ENCODE data around the gene CPLANE1. TPM values are rescaled to one million over a fixed set of nuclear protein-coding genes. Genes with fewer than 3 reads are reported as not detected.
"Not testable (repeated sequence)": the region's sequence is repeated elsewhere in the genome, so short reads cannot be mapped to it uniquely, and the experiment has no call there.

CPLANE1 gene
- polyA plus RNA-seq, 1 donor (not counting 4 experiments of a cell fraction or from before 2014, with no cell fraction given): 9.2 TPM

DNA sequence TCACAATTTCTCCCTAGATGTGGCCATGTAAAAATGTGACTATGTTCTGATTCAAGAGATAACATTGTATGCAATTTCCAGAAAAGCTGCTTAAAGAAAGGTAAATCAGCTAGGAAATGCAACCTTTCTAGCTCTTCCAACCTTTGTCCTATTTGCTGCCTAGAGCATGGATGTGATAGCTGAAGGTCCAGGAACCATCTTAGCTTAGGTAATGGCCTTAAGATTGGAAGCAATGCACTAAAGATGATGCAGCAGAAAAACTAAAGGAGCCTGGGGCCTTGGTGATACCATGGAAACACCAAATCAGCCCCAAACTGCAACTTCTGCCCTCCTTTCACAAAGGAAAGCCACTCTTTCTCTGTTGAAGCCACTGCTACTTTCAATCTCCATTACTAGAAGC is 27.0 kb downstream of the CPLANE1 start:
- Histone ChIP-seq H3K9me1 (ENCODE audit: control insufficient read depth, extremely low read depth, insufficient read depth, low read length) (no peaks in the 10 kb centered on the region), H3K4me1 (ENCODE audit: control insufficient read depth, extremely low read depth, insufficient read depth, low read length) (no peaks in the 10 kb centered on the region), H3K27ac (ENCODE audit: control insufficient read depth, insufficient read depth, low read length) (no peak overlapping the region), H4K20me1 (ENCODE audit: control insufficient read depth, extremely low read depth, insufficient read depth, low read length) (no peaks in the 10 kb centered on the region), H3K9ac (ENCODE audit: control insufficient read depth, extremely low read depth, insufficient read depth, low read length) (no peak overlapping the region), H2AFZ (ENCODE audit: control insufficient read depth, low read length) (no peak overlapping the region), H3K4me3 (ENCODE audit: control insufficient read depth in 2 of 3, extremely low read depth in 1 of 3, insufficient read depth in 2 of 3, low read depth in 1 of 3, low read length in 3 of 3) (no peak overlapping the region), H3K9me3 (ENCODE audit: control insufficient read depth, low read depth, low read length) (no peaks in the 10 kb centered on the region), H3K36me3 (ENCODE audit: control insufficient read depth in 2 of 2, extremely low read depth in 1 of 2, insufficient read depth in 2 of 2, low read length in 2 of 2) (peaks cover 5 to 6% of the 10 kb centered on the region in 2 experiments), H3K27me3 (ENCODE audit: control insufficient read depth, extremely low read depth, insufficient read depth, low read length) (no peaks in the 10 kb centered on the region), H3K79me2 (ENCODE audit: control insufficient read depth, insufficient read depth, low read length) (no peaks in the 10 kb centered on the region), H3K4me2 (ENCODE audit: control insufficient read depth, extremely low read depth, insufficient read depth, low read depth, low read length) (no peak overlapping the region)
- no peak for FAIRE-seq
- dilution Hi-C loops (cut with MboI; ENCODE audit: extremely low pct_ligation_motif_present, low sequenced_read_pairs): no loop called here
- TF ChIP-seq, protein P1, sequence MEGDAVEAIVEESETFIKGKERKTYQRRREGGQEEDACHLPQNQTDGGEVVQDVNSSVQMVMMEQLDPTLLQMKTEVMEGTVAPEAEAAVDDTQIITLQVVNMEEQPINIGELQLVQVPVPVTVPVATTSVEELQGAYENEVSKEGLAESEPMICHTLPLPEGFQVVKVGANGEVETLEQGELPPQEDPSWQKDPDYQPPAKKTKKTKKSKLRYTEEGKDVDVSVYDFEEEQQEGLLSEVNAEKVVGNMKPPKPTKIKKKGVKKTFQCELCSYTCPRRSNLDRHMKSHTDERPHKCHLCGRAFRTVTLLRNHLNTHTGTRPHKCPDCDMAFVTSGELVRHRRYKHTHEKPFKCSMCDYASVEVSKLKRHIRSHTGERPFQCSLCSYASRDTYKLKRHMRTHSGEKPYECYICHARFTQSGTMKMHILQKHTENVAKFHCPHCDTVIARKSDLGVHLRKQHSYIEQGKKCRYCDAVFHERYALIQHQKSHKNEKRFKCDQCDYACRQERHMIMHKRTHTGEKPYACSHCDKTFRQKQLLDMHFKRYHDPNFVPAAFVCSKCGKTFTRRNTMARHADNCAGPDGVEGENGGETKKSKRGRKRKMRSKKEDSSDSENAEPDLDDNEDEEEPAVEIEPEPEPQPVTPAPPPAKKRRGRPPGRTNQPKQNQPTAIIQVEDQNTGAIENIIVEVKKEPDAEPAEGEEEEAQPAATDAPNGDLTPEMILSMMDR (optimal IDR thresholded peaks at IDR 0.05 in 1 of 3, IDR thresholded peaks at IDR 0.05 in 1 of 3, conservative IDR thresholded peaks at IDR 0.05 in 1 of 3; ENCODE audit: extremely low read depth in 1 of 3, insufficient read depth in 2 of 3, low read length in 3 of 3): no peak
- TF ChIP-seq EZH2 (IDR thresholded peaks at IDR 0.05; ENCODE audit: low read length): no peak
- DNase-seq (ENCODE audit: low read depth, low spot score): no peak

DNA sequence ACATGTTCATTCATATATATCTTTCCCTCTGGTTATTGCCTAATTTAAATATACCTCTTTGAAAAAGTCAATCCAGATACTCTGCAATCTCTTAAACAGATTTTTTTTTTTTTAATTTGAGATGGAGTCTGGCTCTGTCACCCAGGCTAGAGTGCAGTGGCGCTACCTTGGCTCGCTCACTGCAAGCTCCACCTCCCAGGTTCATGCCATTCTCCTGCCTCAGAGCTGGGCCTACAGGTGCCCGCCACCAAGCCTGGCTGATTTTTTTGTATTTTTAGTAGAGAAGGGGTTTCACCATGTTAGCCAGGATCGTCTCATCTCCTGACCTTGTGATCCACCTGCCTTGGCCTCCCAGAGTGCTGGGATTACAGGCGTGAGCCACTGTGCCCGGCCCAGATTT is 28.8 kb downstream of the CPLANE1 start:
- H3K9ac ChIP-seq (ENCODE audit: control insufficient read depth, extremely low read depth, insufficient read depth, low read length); H3K79me2 ChIP-seq (ENCODE audit: control insufficient read depth, insufficient read depth, low read length); H3K4me1 ChIP-seq (ENCODE audit: control insufficient read depth, extremely low read depth, insufficient read depth, low read length); H3K4me3 ChIP-seq (ENCODE audit: control insufficient read depth in 2 of 3, extremely low read depth in 1 of 3, insufficient read depth in 2 of 3, low read depth in 1 of 3, low read length in 3 of 3); H3K4me2 ChIP-seq (ENCODE audit: control insufficient read depth, extremely low read depth, insufficient read depth, low read depth, low read length); H3K36me3 ChIP-seq (ENCODE audit: control insufficient read depth in 2 of 2, extremely low read depth in 1 of 2, insufficient read depth in 2 of 2, low read length in 2 of 2); H3K9me1 ChIP-seq (ENCODE audit: control insufficient read depth, extremely low read depth, insufficient read depth, low read length); H3K27ac ChIP-seq (ENCODE audit: control insufficient read depth, insufficient read depth, low read length); dilution Hi-C loops (cut with MboI; ENCODE audit: extremely low pct_ligation_motif_present, low sequenced_read_pairs); FAIRE-seq; H4K20me1 ChIP-seq (ENCODE audit: control insufficient read depth, extremely low read depth, insufficient read depth, low read length); DNase-seq (ENCODE audit: low read depth, low spot score); H3K9me3 ChIP-seq (ENCODE audit: control insufficient read depth, low read depth, low read length); H3K27me3 ChIP-seq (ENCODE audit: control insufficient read depth, extremely low read depth, insufficient read depth, low read length); H2AFZ ChIP-seq (ENCODE audit: control insufficient read depth, low read length): not testable (repeated sequence)

DNA sequence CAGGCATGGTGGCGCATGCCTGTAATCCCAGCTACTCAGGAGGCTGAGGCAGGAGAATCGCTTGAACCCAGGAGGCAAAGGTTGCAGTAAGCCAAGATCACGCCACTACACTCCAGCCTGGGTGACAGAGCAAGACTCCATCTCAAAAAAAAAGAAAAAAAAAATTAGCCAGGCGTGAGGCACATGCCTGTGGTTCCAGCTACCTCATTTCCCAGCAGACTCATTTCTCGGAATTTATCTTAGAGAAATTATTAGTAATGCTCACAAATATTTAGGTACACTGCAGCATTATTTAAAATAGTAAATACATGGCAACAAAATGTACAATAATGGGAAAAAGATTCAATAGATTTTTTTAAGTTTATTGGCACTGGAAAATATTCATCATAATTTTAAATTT is 29.8 kb downstream of the CPLANE1 start:
- H3K9me1 ChIP-seq (ENCODE audit: control insufficient read depth, extremely low read depth, insufficient read depth, low read length); H3K9ac ChIP-seq (ENCODE audit: control insufficient read depth, extremely low read depth, insufficient read depth, low read length); H3K4me2 ChIP-seq (ENCODE audit: control insufficient read depth, extremely low read depth, insufficient read depth, low read depth, low read length); FAIRE-seq; dilution Hi-C loops (cut with MboI; ENCODE audit: extremely low pct_ligation_motif_present, low sequenced_read_pairs); H3K27me3 ChIP-seq (ENCODE audit: control insufficient read depth, extremely low read depth, insufficient read depth, low read length); H2AFZ ChIP-seq (ENCODE audit: control insufficient read depth, low read length); H4K20me1 ChIP-seq (ENCODE audit: control insufficient read depth, extremely low read depth, insufficient read depth, low read length); H3K4me1 ChIP-seq (ENCODE audit: control insufficient read depth, extremely low read depth, insufficient read depth, low read length); H3K27ac ChIP-seq (ENCODE audit: control insufficient read depth, insufficient read depth, low read length); DNase-seq (ENCODE audit: low read depth, low spot score); H3K79me2 ChIP-seq (ENCODE audit: control insufficient read depth, insufficient read depth, low read length); H3K4me3 ChIP-seq (ENCODE audit: control insufficient read depth in 2 of 3, extremely low read depth in 1 of 3, insufficient read depth in 2 of 3, low read depth in 1 of 3, low read length in 3 of 3); H3K36me3 ChIP-seq (ENCODE audit: control insufficient read depth in 2 of 2, extremely low read depth in 1 of 2, insufficient read depth in 2 of 2, low read length in 2 of 2); H3K9me3 ChIP-seq (ENCODE audit: control insufficient read depth, low read depth, low read length): not testable (repeated sequence)
